Putamen (tissue), 1 donor: ENCODE data around the gene MARCKSL1.

ENCODE experiments used
- DNase-seq: peaks from one replicate; pipeline ENCODE4 v3.0.0-alpha.2; 2016; ENCODE audit warnings: low spot score

Gene MARCKSL1

GRCh38 chr1:32352831-32353383 is 16.9 kb upstream of the MARCKSL1 start:
- DNase-seq: no peak

- no peak for DNase-seq
Measured at GRCh38 chr1:32352239-32352745, 16.3 kb upstream of the MARCKSL1 start.

GRCh38 chr1:32351399-32352238 is 15.6 kb upstream of the MARCKSL1 start:
- peak; percentile 93 for DNase-seq

GRCh38 chr1:32350785-32351398 is 14.9 kb upstream of the MARCKSL1 start:
- no peak for DNase-seq

- no peak for DNase-seq
Measured at GRCh38 chr1:32349211-32349708, 13.2 kb upstream of the MARCKSL1 start.

- DNase-seq: no peak
Measured at GRCh38 chr1:32346532-32347157, 10.6 kb upstream of the MARCKSL1 start.

- no peak for DNase-seq
Measured at GRCh38 chr1:32345289-32345827, 9.3 kb upstream of the MARCKSL1 start.

GRCh38 chr1:32342704-32343103 is 6.7 kb upstream of the MARCKSL1 start:
- no peak for DNase-seq

GRCh38 chr1:32341971-32342370 is 5.9 kb upstream of the MARCKSL1 start:
- DNase-seq: no peak

GRCh38 chr1:32341186-32341757 is 5.2 kb upstream of the MARCKSL1 start:
- no peak for DNase-seq

GRCh38 chr1:32339363-32339978 is 3.4 kb upstream of the MARCKSL1 start:
- no peak for DNase-seq

- no peak for DNase-seq
Measured at GRCh38 chr1:32338637-32339145, 2.7 kb upstream of the MARCKSL1 start.

GRCh38 chr1:32337855-32338636 is 2.0 kb upstream of the MARCKSL1 start:
- DNase-seq: peak; percentile 97

- DNase-seq: no peak
Measured at GRCh38 chr1:32336963-32337675, 1.1 kb upstream of the MARCKSL1 start.

- DNase-seq: no peak
Measured at GRCh38 chr1:32336591-32336932, 529 bp upstream of the MARCKSL1 start.

GRCh38 chr1:32335535-32335789 is 571 bp downstream of the MARCKSL1 start:
- no peak for DNase-seq

GRCh38 chr1:32334864-32335534 is 1.0 kb downstream of the MARCKSL1 start:
- peak; percentile 44 for DNase-seq

- no peak for DNase-seq
Measured at GRCh38 chr1:32334274-32334861, 1.7 kb downstream of the MARCKSL1 start.
